ENCODE measurements around the gene GLUD1. TPM values are rescaled to one million over a fixed set of nuclear protein-coding genes. Genes with fewer than 3 reads are reported as not detected.

Gene GLUD1
- polyA plus RNA-seq, 3 donors, result 63.6 to 175 (median 163) TPM

- Histone ChIP-seq H4K20me1 (ENCODE audit: insufficient read depth, low read length) (peaks cover 25% of the 10 kb centered on the region), H3K27ac (ENCODE audit: low read depth in 1 of 2, low read length in 2 of 2) (no peak overlapping the region), H3K4me3 (replicated peaks in 1 of 3; ENCODE audit: low read depth in 2 of 3, low read length in 3 of 3) (no peak overlapping the region), H3K79me2 (ENCODE audit: insufficient read depth, low read length) (no peaks in the 10 kb centered on the region), H3K4me2 (replicated peaks; ENCODE audit: extremely low read depth, low read length, poor library complexity, severe bottlenecking) (no peak overlapping the region), H3K36me3 (replicated peaks in 1 of 2; ENCODE audit: control insufficient read depth in 1 of 2, insufficient read depth in 2 of 2, low read length in 2 of 2) (peaks cover 95 to 100% of the 10 kb centered on the region in 2 donors), H3K27me3 (ENCODE audit: control insufficient read depth in 2 of 2, insufficient read depth in 2 of 2, low read length in 2 of 2) (no peaks in the 10 kb centered on the region), H2AFZ (ENCODE audit: insufficient read depth, low read depth, low read length, poor library complexity, severe bottlenecking) (no peak overlapping the region), H3K4me1 (ENCODE audit: control insufficient read depth in 1 of 2, insufficient read depth in 2 of 2, low read length in 2 of 2) (no peaks in the 10 kb centered on the region), H3K9ac (ENCODE audit: insufficient read depth, low read length, poor library complexity, severe bottlenecking) (no peak overlapping the region), H3K9me3 (replicated peaks in 1 of 2; ENCODE audit: control insufficient read depth in 1 of 2, insufficient read depth in 1 of 2, low read length in 2 of 2) (no peaks in the 10 kb centered on the region)
- peak overlapping the region in 2 of 7 donors; percentile 21 to 71 for H3K27ac Mint-ChIP-seq
- no peak overlapping the region for H3K4me3 Mint-ChIP-seq
- no peaks in the 10 kb centered on the region for H3K27me3 Mint-ChIP-seq (ENCODE audit: low read depth in 3 of 3)
- no peaks in the 10 kb centered on the region for H3K4me1 Mint-ChIP-seq
- TF ChIP-seq, protein P1, sequence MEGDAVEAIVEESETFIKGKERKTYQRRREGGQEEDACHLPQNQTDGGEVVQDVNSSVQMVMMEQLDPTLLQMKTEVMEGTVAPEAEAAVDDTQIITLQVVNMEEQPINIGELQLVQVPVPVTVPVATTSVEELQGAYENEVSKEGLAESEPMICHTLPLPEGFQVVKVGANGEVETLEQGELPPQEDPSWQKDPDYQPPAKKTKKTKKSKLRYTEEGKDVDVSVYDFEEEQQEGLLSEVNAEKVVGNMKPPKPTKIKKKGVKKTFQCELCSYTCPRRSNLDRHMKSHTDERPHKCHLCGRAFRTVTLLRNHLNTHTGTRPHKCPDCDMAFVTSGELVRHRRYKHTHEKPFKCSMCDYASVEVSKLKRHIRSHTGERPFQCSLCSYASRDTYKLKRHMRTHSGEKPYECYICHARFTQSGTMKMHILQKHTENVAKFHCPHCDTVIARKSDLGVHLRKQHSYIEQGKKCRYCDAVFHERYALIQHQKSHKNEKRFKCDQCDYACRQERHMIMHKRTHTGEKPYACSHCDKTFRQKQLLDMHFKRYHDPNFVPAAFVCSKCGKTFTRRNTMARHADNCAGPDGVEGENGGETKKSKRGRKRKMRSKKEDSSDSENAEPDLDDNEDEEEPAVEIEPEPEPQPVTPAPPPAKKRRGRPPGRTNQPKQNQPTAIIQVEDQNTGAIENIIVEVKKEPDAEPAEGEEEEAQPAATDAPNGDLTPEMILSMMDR (IDR thresholded peaks at IDR 0.05), result no peak
- WGBS (ENCODE audit: insufficient coverage), result 100% methylated on average over 1 of the region's 5 CpGs
- intact Hi-C loops (cut with micrococcal nuclease), result no loop called here
- H3K9me3 Mint-ChIP-seq, result no peaks in the 10 kb centered on the region
- DNase-seq, result no peak
- peaks cover 83 to 96% of the 10 kb centered on the region in 2 donors for H3K36me3 Mint-ChIP-seq
Observed at GRCh38 chr10:87064651-87065050, 30.0 kb downstream of the GLUD1 start.

DNA sequence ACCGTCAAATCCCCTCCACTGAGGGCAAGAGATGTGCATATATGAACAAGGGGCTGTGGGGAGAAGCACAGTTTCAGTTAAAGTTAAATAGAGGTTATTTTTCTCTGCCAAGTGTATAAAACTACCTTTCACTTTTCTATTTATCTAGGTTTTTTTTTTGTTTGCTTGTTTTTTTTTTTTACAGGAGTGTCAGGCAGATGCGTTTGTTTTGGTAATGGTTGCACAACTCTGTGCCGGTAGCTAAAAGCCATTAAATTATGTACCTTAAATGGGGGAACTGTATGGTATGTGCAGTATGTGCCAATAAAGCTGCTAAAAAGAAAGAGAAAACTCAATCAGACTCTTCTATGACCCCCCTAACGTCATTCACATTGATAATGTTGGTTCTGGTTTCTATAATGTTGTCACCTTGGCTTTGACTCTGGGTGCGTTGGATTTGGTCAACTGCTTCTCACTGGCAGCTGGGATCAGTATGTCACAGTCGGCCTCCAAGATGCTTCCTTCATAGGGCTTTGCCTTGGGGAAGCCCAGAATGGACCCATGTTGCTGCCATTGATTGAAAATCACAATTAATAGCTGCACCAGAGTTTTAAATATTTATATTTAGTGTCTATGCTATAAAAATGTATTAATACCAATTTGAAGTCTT, 34.2 kb downstream of the GLUD1 start:
- Mint-ChIP-seq H3K36me3 (peaks cover 80 to 93% of the 10 kb centered on the region in 2 donors), H3K9me3 (no peaks in the 10 kb centered on the region), H3K27ac (peak overlapping the region in 3 of 7 donors; percentile 31 to 77 (median 57)), H3K4me1 (no peaks in the 10 kb centered on the region), H3K4me3 (no peak overlapping the region), H3K27me3 (ENCODE audit: low read depth in 3 of 3) (no peaks in the 10 kb centered on the region)
- Histone ChIP-seq H3K4me1 (ENCODE audit: control insufficient read depth in 1 of 2, insufficient read depth in 2 of 2, low read length in 2 of 2) (peaks cover 1 to 2% of the 10 kb centered on the region in 2 donors), H3K79me2 (ENCODE audit: insufficient read depth, low read length) (no peaks in the 10 kb centered on the region), H3K4me3 (replicated peaks in 1 of 3; ENCODE audit: low read depth in 2 of 3, low read length in 3 of 3) (no peak overlapping the region), H3K9ac (ENCODE audit: insufficient read depth, low read length, poor library complexity, severe bottlenecking) (no peak overlapping the region), H3K4me2 (replicated peaks; ENCODE audit: extremely low read depth, low read length, poor library complexity, severe bottlenecking) (no peak overlapping the region), H3K36me3 (replicated peaks in 1 of 2; ENCODE audit: control insufficient read depth in 1 of 2, insufficient read depth in 2 of 2, low read length in 2 of 2) (peaks cover 87 to 96% of the 10 kb centered on the region in 2 donors), H3K27ac (ENCODE audit: low read depth in 1 of 2, low read length in 2 of 2) (no peak overlapping the region), H2AFZ (ENCODE audit: insufficient read depth, low read depth, low read length, poor library complexity, severe bottlenecking) (no peak overlapping the region), H4K20me1 (ENCODE audit: insufficient read depth, low read length) (peaks cover 13% of the 10 kb centered on the region), H3K9me3 (replicated peaks in 1 of 2; ENCODE audit: control insufficient read depth in 1 of 2, insufficient read depth in 1 of 2, low read length in 2 of 2) (no peaks in the 10 kb centered on the region), H3K27me3 (ENCODE audit: control insufficient read depth in 2 of 2, insufficient read depth in 2 of 2, low read length in 2 of 2) (no peaks in the 10 kb centered on the region)
- DNase-seq, result no peak
- WGBS (ENCODE audit: insufficient coverage), result no CpG with 5 or more reads among the region's 6 CpGs
- intact Hi-C loops (cut with micrococcal nuclease), result no loop called here
- TF ChIP-seq, protein P1 (IDR thresholded peaks at IDR 0.05), result no peak
